ENCODE data around the gene HDLBP.

DNA sequence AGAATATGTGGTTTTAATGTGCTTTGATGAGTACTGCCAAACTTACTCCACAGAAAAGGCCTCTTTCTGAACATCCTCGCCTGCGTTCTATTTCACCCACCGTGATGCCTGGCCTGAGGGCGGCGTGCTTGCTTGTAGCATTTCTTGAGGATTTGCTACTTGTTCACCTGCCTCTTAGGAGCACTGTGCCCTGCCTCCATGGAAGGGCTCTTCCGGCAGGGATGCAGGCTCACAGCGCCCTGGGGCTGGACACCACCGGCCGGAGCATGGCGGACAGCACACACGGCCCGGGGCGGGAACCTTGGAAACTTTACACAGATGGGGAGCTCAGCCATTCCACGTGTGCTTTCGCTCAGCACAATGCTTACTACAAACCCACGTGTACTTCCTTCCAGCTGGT, 89.9 kb downstream of the HDLBP start:
- TF ChIP-seq, protein P1, sequence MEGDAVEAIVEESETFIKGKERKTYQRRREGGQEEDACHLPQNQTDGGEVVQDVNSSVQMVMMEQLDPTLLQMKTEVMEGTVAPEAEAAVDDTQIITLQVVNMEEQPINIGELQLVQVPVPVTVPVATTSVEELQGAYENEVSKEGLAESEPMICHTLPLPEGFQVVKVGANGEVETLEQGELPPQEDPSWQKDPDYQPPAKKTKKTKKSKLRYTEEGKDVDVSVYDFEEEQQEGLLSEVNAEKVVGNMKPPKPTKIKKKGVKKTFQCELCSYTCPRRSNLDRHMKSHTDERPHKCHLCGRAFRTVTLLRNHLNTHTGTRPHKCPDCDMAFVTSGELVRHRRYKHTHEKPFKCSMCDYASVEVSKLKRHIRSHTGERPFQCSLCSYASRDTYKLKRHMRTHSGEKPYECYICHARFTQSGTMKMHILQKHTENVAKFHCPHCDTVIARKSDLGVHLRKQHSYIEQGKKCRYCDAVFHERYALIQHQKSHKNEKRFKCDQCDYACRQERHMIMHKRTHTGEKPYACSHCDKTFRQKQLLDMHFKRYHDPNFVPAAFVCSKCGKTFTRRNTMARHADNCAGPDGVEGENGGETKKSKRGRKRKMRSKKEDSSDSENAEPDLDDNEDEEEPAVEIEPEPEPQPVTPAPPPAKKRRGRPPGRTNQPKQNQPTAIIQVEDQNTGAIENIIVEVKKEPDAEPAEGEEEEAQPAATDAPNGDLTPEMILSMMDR (conservative IDR thresholded peaks at IDR 0.05), result no peak
- no peak for TF ChIP-seq ZFX (IDR thresholded peaks at IDR 0.05)

Data from C4-2B (cell line).